Measurements from ENCODE around the gene TK2.

TK2 gene

GRCh38 chr16:66481943-66482390 lies 68.0 kb downstream of the TK2 start:
- TF ChIP-seq GATA2 (IDR thresholded peaks at IDR 0.05; ENCODE audit: low read depth, low read length), result no peak
- no peak for TF ChIP-seq GATA3 (IDR thresholded peaks at IDR 0.05; ENCODE audit: low read depth, low read length)

GRCh38 chr16:66481081-66481942 lies 68.6 kb downstream of the TK2 start:
- no peak for TF ChIP-seq GATA2 (IDR thresholded peaks at IDR 0.05; ENCODE audit: low read depth, low read length)
- no peak for TF ChIP-seq GATA3 (IDR thresholded peaks at IDR 0.05; ENCODE audit: low read depth, low read length)

GRCh38 chr16:66480265-66481080 lies 69.4 kb downstream of the TK2 start:
- TF ChIP-seq GATA3 (IDR thresholded peaks at IDR 0.05; ENCODE audit: low read depth, low read length), result no peak
- TF ChIP-seq GATA2 (IDR thresholded peaks at IDR 0.05; ENCODE audit: low read depth, low read length), result no peak

- TF ChIP-seq GATA3 (IDR thresholded peaks at IDR 0.05; ENCODE audit: low read depth, low read length), result no peak
- TF ChIP-seq GATA2 (IDR thresholded peaks at IDR 0.05; ENCODE audit: low read depth, low read length), result no peak
Observed at GRCh38 chr16:66479661-66480264, 70.2 kb downstream of the TK2 start.

GRCh38 chr16:66478733-66479511 lies 71.0 kb downstream of the TK2 start:
- no peak for TF ChIP-seq GATA3 (IDR thresholded peaks at IDR 0.05; ENCODE audit: low read depth, low read length)
- TF ChIP-seq GATA2 (IDR thresholded peaks at IDR 0.05; ENCODE audit: low read depth, low read length), result no peak

GRCh38 chr16:66477028-66477515 lies 72.8 kb downstream of the TK2 start:
- TF ChIP-seq GATA2 (IDR thresholded peaks at IDR 0.05; ENCODE audit: low read depth, low read length), result no peak
- TF ChIP-seq GATA3 (IDR thresholded peaks at IDR 0.05; ENCODE audit: low read depth, low read length), result no peak

GRCh38 chr16:66476328-66477027 lies 73.4 kb downstream of the TK2 start:
- TF ChIP-seq GATA2 (IDR thresholded peaks at IDR 0.05; ENCODE audit: low read depth, low read length) (no peak), GATA3 (IDR thresholded peaks at IDR 0.05; ENCODE audit: low read depth, low read length) (no peak)

- TF ChIP-seq GATA2 (IDR thresholded peaks at IDR 0.05; ENCODE audit: low read depth, low read length), result no peak
- TF ChIP-seq GATA3 (IDR thresholded peaks at IDR 0.05; ENCODE audit: low read depth, low read length), result no peak
Observed at GRCh38 chr16:66475232-66475631, 74.7 kb downstream of the TK2 start.

GRCh38 chr16:66474750-66475199 lies 75.1 kb downstream of the TK2 start:
- TF ChIP-seq GATA2 (IDR thresholded peaks at IDR 0.05; ENCODE audit: low read depth, low read length) (no peak), GATA3 (IDR thresholded peaks at IDR 0.05; ENCODE audit: low read depth, low read length) (no peak)

- TF ChIP-seq GATA3 (IDR thresholded peaks at IDR 0.05; ENCODE audit: low read depth, low read length) (no peak), GATA2 (IDR thresholded peaks at IDR 0.05; ENCODE audit: low read depth, low read length) (no peak)
Observed at GRCh38 chr16:66473654-66474519, 76.0 kb downstream of the TK2 start.

- TF ChIP-seq GATA3 (IDR thresholded peaks at IDR 0.05; ENCODE audit: low read depth, low read length), result no peak
Observed at GRCh38 chr16:66473051-66473571, 76.8 kb downstream of the TK2 start.

All from SH-SY5Y (cell line).